Measurements from ENCODE around the gene TMEM45B.
"Not testable (repeated sequence)": the region's sequence is repeated elsewhere in the genome, so short reads cannot be mapped to it uniquely, and the experiment has no call there.

The TMEM45B gene

DNA sequence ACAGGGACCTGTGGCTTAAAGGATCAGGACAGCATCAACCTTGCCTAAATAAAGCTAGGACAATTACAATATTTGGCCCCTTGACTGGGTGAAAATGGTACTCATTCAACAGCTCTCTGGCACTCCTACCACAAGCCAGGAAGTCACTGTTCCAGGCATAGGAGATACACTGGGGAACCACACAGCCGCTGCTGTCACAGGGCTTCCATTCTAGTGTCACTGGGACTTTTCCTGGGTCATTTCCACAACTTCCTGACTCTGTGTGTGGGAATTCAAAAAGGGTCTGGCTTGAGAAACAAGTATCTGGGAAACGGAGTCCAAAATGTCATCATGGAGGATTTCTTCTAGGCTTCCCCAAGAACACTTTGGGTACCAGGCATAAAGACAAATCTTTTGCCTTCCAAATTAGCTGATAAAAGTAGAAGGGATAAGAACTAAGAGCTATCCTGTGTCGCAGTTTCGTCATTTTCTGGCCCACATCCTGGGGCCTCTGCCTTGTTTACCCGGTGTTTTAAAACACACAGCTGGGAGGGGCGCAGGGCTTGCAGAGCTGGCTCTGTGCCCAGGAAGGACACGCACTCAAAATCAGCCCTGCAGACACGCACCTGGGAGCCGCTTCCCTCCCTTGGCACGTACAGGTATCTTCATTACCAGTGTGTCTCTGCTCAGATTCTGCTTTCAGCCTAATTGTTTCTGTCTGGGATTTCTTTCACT lies 38.0 kb downstream of the TMEM45B start:
- peak; percentile 41 to 42 for DNase-seq

DNA sequence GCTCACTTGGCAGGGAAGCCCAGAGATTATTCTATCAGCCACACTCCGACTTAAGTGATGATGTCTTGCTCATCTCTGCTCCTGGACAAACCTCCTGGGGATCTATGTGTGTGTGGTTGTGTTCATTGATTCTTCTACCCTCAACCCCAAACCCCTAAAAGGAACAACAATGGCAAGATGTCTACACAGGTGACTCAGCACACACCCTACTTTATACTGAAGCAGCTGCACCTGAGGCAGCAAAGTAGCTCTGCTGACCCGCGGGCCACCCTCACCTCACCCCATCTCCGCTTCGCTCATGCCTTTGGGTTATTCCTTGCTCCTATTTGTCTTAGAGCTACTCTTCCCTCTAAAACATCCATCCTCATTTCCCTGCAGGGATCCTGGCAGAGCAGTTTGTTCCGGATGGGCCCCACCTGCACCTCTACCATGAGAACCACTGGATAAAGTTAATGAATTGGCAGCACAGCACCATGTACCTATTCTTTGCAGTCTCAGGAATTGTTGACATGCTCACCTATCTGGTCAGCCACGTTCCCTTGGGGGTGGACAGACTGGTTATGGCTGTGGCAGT lies 38.7 kb downstream of the TMEM45B start:
- DNase-seq: no peak

DNA sequence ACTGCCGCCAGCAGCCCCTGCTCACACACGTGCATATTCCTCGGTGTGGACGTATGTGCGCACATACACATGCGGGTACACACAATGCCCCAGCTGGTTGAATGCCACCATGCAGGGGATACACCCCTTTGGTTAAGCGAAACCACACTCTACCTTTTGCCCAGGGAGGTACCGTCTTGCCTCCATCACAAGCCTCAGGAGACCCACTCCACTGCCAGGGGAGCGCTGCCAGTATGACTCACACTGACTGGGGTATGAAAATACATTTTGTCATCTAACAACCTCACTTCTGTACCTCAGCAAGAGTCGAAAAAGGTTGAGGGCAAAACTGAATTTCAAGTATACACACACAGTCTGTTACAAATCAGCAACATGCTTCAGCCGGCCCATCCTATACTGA lies 39.4 kb downstream of the TMEM45B start:
- DNase-seq: no peak

DNA sequence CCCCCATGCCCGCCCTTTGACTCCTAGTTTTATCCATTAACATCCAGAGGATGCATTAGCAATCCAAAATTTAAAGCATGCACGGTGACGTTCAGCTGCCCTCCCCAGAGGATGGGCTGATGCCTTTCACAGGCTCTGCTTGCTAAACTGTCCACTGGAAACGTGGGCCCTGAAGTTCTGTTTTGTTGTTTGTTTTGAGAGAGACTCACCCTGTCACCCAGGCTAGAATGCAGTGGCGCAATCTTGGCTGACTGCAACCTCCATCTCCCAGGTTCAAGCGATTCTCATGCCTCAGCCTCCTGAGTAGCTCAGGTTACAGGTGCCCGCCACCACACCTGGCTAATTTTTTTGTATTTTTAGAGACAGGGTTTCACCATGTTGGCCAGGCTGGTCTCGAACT lies 40.4 kb downstream of the TMEM45B start:
- no peak for DNase-seq

DNA sequence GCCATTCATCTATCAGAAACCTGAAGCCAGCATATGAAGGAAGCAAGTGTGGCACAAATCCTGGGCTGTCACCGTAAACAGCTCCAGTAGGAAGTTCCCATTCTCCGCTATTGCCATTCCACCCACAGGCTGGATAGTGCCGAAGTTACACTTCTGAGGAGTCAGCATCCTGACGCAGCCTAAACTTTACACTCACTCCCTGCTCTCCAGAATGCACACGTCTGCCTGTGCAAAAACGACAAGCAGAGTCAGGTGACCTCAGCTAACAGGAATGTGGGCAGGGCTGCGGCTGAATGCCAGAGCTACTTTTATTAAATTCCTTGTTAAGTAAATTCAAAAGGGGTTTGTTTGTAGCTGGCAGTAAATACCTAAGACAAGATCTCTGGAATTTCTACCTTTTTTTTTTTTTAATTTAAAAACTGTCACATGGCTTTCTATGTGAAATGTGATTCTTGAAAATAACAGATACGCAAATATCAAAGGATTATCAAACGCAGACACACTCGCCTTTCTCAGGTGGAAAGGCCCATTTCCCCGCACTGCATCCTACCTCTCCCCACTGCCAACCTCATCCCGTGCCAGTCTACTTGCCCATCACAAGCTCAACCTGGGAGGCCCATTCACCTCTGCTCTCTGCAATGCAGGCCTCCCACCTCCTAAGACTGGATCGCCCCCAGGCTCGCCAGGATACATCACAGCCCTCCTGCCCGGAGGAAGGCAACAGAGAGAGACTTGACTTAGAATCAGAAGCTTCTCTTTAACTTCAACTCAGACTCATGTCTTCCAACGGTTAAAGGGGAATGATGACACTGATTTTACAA lies 46.3 kb downstream of the TMEM45B start:
- no peak for DNase-seq

DNA sequence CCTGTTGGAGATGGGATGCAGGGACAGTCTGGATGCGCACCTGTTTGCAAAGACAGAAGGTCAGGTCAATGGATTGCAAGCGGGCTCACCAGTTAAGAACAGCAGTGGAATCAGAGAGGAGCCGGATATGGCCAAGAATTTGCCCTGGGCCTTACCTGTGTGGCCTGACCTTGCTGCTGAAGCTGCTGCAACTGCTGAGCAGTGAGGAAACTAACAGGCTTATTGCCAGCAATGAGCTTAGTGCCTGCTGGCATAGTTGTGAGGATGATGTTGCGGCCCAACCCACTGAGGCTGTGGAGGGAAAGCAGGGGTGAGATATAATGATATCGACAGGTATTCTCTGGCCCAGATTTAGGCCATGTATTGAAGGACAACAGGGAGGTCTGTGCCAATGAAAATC lies 49.2 kb downstream of the TMEM45B start:
- DNase-seq: no peak

DNA sequence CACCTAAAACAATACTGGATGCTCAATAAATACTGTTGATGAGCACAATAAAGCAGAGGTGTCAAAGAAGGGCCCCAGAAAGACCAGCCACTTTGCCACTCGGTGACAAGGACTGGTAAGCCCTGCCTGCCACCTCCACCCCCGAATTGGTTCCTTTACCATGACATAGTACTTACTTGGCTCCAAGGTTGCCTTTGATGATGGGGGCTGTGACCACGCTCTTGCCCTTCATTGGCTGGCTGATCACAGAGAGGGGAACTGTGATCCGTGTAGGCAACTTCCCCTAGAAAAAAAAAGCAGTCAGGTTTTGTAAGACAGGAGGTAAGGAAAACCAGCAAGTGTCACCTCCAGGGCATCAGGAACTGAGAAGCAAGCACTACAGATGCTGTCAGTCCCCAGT lies 50.1 kb downstream of the TMEM45B start:
- DNase-seq: no peak

DNA sequence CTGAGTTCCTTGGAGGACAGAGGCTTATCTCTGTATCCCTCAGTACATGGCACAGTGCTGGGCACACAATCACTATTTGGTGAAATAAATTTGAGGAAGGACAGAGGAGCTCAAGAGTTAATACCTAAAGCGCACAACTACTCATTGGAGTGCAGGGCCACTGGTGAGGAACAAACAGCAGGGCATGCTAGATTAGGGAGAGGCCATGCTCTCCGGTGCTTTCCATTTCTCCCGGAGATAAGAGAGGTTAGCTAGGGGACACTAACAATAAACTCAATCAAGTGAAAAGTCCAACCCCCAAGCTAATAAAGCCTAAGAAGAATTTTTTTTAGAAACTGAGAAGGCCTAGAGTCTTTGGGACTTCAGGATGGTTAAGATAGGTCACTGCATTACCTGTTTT lies 50.7 kb downstream of the TMEM45B start:
- no peak for DNase-seq

DNA sequence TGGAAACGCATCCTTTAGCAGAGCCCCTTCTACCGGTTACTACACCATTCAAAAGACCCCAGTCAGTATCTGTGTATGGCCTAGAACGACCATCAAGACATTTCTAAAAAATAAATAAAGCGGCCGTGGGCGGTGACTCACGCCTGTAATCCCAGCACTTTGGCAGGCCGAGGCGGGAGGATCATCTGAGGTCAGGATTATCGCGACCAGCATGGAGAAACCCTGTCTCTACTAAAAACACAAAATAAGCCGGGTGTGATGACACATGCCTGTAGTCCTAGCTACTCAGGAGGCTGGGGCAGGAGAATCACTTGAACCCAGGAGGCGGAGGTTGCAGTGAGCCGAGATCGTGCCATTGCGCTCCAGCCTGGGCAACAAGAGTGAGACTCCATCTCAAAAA lies 53.0 kb downstream of the TMEM45B start:
- DNase-seq: not testable (repeated sequence)

DNA sequence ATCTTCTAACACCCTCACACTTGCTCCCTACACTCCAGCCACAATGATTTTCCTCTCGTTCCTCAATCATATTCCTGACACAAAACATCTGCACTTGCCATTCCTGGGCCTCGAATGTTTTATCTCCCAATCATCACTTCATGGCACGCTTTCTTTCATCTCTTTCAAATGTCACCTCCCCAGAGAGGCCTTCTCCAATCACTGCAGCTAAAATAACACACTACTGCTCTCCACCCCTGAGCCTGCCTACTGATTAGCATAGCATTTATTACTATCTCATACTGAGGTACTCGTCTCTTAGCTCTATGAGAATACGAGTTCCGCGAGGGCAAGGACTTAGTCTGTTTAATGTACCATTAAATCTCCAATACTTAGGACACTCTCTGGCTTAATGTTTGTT lies 56.3 kb downstream of the TMEM45B start:
- DNase-seq: no peak

DNA sequence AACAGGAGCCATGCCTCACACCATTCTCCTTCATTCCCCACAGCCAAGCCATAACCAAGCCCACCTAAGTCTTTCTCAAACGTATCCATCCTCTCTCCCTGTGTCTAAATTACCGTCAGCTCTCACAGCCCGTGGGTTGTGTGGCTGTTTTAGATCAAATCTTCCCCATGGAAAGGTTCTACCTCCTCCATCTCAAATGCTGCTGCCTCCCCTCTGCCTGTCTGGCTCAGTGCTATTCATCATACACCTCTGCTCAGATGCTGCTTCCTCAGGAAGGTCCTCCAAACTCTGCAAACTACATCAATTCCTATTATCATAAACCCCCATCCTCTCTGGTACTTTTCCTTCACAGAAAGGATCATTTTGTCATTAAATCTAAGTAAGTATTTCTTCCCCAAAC lies 64.7 kb downstream of the TMEM45B start:
- no peak for DNase-seq

DNA sequence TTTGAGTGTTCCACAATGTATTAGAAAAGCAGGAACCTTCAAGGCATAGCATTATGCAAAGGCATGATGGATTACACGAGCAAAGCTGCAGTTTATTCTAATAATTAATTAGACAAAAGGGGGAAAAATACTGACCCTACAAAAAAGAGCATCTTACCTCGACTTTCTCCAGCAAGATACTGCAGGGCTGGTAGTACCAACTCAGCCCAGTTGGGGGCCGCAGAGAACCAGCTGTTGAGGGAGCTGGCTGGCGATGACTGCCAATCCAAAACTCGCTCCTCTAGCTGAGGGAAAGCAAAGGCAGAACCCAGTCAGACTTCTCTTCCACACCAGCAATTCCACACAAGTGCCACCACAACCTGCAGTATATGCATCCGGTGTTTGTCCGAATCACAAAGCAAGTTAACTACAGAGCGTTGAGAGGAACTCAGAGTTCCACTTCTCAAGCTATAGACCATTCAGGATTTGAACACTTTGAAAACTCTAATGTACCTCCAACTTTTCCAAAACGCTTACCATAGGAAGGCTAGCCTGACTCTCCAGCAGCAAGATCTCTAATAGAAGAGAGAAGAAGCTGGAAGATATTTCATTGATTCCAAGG lies 66.0 kb downstream of the TMEM45B start:
- peak; percentile 34 to 41 for DNase-seq

DNA sequence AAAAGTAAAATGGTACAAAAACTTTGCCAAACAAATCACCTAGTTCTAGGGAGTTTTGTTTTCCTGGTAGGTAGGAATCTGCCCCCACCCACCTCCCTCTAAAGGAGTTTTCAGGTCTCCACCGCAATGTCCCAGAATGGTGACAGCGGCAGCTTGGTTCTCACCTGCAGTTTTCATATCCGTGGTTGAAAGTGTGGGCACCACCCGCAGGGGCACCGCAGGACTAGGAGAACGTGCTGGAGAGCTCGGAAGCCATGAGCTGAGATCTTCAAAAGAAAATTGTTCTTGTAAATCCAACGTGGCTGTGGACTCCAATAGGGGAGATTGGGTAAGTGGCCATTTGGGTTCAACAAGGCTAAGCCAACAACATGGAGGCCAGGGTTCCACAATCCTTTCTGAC lies 68.9 kb downstream of the TMEM45B start:
- DNase-seq: no peak

DNA sequence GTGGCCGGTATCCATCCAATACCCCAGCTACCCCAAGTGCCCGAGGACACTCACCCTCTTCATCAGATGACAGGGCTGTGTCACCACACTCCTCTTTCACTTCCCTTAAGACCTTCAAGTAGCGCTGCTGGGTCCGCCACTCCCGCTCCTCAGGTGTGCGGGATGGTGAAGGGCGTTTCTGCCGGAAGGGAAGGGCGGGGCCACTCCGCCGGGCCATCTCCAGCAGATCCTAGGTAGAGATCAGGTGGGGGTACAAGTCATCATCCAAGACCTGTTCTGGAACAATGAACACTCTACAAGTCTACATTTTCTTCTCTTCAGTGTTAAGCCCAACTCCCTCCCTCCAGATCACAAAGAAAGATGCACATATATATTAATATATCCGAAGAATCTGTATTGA lies 69.7 kb downstream of the TMEM45B start:
- no peak for DNase-seq

DNA sequence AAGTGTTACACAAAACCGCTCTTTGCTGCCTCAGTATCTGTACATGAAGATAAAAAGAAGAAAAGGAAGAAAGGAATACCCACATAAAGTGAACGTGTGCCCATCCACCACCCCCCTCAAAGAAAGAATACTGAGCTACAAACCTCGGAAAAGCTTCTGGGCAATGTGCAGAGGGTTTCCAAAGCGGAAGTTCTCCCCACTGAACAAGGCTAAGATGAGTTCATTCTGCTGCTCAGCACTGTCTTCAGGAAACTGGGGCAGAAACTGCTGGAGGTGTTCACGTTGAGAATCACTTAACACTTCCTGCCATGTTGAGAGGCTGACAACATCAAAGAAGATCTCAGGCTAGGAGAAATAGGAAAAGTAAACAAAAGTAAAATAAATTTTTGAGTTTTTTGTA lies 72.8 kb downstream of the TMEM45B start:
- no peak for DNase-seq

DNA sequence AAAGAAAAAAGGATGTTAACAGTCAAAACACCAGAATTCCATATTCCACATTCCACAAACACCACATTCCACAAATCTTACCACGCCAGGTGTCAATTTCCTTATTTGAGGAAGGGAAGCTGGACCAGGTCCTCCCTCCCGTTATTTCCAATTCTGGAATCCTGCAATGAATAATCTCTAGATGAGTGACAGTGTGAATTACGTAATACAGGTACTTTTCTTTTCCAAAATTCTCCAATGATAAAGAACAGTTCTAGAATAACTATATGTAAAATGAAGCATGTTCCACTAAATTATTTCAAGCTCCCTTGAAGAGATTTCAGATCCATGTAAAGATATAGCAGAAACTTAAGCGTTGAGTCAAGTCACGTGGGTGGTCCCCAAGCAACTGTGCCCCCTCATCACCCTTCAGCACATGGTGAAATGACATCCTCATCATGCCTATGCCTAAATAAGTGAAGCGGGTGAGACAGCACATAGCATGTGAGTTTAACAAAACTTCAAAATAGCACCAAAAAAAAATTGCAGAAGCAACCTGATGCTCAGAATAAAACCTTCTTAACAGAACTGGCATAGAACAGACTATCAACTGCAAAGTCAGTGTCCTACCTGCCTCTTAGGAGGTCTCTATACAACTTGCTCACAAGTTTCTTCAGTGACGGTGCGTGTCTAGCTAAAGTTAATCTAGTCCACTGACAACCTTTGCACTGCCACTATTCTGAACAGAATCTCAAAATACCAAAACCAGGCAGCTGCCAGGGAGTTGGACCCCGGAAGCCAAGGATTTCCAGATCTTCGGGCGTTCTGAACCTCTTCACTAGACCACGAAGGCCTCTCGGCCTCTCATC lies 78.9 kb downstream of the TMEM45B start:
- DNase-seq: no peak

DNA sequence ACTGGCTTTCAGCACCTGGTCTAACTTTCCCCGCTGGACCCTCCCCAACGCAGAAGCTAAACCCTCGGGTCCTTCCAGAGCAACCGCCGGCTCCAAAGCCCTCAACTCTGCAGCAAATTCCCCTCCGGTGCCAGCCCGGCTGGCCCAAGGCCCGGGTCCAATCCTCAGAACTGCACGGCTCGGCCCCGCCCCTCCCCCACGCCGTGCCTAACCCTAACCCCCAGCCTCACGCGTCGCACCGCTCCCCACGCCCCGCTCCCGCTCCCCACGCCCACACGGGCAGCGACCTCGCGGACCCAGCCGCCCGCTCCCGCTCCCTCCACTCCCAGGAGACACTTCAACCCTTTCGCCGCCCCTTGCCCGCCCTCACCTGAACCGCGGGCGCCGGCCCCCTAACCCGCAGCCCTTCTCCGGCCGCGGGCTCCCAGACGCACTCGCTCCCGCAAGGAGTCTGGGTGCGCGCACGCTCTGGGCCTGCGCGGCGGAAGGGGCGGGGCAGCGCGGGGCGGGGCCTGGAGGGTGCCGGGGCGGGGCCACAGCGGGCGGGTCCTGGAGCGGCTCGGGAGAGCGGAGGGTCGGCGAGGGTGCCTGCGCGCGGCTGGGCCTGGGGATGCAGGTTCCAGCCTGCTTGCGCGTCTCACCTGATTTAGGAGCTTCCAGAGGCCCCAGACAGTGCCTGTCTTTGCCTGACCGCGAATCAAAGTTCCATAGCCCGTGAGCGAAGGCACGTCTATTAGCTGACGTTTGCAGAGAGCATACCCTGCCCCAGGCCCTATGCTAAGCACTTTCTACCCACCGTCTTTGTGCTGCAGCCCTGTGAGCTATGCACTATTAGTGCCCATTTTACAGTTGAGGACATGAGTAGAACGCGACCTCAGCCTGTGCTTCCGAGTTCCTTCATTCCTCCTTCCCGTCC lies 79.7 kb downstream of the TMEM45B start, which contains the start of gene NFRKB:
NFRKB (minus strand) TSS at position 453 of the 916 bp plus-strand sequence. CDS start 2,729 bp downstream, outside the sequence.
- peak; percentile 80 to 83 for DNase-seq

DNA sequence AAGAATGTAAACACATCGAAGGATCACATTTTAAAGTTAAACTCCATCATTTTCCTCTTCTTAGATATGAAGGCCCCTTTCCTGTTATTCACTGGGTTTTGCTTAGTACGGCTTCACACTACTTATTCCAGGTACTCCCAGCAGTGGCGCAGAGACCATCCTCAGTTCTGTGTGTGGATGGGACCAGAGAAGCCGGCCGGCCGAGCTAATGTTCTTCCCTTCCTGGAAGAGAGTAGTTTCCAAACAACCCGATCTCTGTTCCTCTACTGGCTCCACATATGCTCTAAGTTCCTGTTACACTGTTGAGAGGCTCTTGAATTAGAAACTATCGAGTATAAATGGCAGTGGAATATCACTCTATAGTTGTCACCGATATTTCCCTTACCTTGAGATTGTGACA lies 80.4 kb downstream of the TMEM45B start:
- DNase-seq: no peak

DNA sequence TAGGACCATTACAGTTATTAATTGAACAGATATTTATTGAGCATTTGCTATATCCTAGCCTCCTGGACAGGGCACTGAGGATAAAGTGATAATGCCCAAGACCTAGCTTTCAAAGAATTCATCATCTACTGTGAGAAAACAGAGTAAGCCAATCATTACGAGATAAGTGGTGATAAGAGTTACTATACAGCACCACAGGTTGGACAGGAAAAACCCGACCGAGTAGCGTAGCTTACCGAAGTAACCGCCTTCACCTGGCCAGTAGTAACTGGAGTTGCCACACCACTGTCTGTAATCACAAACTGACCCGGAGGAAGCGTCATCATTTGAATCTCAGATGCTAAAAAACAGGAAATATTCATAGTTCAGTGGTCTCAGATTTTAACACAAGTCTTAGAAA lies 89.8 kb downstream of the TMEM45B start:
- DNase-seq: no peak

All from activated CD4-positive, alpha-beta T cell treated with anti-CD3 and anti-CD28 coated beads, Interleukin-2, amount 50 U/mL, for 4 hours (primary cell).